HG03565 (cell line): ENCODE measurements around the gene AATF.

ENCODE experiments used
- ATAC-seq: cut with Tn5 transposase; IDR thresholded peaks from one replicate; pipeline ENCODE4 v1.9.1; 2021; ENCODE audit warnings: mild to moderate bottlenecking, moderate library complexity; ENCODE audit not compliant: unreplicated experiment

AATF gene

DNA sequence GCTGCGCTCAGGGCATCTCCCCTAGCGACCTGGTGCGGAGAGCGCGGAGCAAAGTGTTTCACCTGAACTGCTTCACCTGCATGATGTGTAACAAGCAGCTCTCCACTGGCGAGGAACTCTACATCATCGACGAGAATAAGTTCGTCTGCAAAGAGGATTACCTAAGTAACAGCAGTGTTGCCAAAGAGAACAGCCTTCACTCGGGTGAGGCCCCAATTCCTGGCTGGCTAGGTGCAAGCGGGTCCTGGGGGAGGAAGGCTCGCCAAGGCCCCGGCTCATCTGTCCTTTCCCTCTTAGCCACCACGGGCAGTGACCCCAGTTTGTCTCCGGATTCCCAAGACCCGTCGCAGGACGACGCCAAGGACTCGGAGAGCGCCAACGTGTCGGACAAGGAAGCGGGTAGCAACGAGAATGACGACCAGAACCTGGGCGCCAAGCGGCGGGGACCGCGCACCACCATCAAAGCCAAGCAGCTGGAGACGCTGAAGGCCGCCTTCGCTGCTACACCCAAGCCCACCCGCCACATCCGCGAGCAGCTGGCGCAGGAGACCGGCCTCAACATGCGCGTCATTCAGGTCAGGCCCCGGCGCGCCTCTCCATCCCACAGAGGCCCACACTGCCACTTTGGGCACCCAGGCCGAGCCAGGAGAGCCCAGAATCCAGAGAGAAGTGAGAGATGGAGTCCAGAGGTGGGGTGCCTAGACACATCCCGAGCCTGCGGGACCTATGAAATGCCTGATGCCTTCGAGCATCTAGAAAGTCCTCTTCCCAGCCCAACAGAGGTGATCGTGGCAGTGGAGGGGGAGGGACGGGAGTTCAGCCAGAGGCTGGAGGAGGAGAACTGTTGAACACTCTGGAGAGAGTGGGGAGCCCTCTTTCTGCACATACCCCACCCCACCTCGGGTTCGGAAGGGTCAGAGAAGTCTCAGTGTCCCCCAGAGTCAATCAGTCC, 8.2 kb upstream of the AATF start:
- ATAC-seq = no peak

DNA sequence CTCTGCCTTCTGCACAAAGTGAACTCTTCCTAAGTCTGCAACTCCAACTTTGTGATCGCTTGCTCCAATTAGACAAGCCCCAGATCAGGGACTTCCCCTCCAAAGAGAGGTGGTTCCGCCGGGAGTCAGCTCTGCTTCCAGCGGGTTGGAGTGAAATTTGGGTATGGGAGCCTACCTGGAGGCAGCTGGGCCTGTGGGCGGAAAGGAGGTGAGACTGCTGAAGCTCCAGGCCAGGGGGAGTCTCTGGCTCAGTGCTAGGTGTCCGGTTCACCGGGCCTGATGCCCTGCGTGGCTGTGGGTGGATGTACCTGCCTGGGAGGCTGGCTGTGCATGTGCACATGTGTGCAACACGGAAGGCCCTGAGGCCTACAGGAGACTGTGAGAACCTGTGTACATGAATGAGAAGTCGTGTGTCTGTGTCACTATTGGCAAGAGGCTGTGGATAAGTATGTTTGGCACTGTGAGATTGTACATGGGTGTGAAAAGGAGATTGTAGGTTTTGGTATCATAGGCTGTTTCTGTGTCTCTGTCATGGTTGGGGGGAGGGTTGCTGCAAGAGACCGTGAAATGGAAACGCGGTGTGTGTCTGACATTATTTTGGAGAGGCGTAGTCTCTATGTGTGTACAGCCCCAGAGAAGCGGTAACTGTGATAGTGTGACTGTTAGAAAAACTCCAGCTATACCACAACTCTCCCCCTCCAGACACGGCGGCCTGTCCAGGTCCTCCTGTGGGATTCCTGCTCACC, 7.3 kb upstream of the AATF start:
- ATAC-seq = no peak

GRCh38 chr17:36942019-36942599, 6.6 kb upstream of the AATF start:
- ATAC-seq = no peak

GRCh38 chr17:36942631-36943125, 6.1 kb upstream of the AATF start:
- no peak for ATAC-seq

DNA sequence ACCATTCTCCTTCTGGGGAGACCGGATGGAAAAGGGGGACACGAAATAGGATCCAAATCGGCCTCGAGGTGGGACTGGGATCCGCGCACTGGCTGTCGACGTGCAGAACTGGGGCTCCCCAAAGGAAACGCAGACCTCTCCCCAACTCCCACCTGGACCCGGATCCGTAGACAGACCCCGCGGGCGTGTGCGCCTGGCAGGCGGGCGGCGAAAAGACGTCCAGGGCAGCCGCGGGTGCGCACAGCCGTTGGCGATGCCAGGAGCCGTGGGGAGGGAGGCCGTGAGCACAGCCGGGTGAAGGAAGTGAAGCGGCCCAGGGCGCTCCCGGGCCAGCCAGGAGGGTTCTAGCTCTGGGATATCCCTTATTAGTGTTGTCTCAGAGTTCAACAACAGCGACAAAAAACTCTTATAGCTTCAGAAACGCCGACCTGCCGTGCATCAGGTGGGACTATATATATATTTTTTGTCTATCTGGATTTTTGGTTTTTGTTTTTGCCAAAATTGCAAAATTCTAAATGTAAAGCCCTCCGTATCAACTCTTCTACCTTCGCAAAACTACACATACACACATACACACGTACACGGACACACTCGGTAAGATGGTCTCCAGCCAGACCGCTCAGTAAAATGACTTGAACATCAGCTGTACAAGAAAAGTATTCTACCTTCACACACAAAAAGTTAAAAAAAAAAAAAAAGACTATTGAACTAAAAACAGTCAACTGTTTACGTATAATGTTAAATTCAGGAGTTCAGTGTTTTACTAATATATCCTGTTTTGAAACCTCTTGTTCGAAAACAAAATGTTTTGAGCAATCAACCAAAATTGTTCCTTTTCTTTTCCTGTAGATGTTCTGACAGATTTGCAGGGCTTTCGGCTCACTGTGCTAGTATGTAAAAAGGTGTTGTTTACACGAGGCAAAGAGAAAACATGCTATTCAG, 5.2 kb upstream of the AATF start:
- ATAC-seq = no peak

GRCh38 chr17:36944553-36944952, 4.2 kb upstream of the AATF start:
- no peak for ATAC-seq

DNA sequence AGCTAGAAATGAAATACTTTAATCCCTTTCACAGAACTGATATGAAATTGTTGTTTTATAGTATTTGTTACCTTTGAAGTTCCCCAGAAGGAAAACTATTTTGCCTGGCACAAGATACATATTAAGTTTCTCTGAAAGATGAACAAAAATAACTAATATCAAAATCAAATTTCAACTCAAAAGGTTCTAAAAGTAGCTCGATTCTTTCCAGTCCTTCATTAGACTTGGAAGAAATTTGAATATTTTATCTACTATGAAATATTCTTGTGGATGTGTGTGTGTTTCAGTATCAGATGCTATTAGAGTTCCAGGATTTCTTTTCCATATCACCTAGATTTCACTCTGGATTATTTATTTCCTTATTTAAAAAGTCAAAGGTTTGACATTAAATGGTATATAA, 3.6 kb upstream of the AATF start:
- ATAC-seq = no peak

GRCh38 chr17:36945959-36946725, 2.6 kb upstream of the AATF start:
- no peak for ATAC-seq

DNA sequence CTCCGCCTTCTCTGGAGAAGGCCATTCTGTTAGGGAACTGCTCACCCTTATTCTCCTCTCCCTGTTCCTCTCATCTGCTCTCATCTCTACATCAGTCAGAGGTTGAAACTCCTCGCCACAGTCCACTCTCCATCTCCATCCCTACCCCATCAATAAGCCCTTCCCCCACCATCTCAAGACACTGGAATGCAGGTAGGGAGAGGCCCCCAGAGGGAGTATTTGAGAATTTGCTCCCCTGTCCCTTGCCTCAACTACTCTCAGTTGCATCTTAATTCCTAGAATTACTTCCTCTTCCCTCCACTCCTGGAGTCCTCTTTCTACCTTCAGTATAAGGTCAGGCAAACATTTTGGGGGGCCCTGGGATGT, 2.0 kb upstream of the AATF start:
- ATAC-seq = no peak

GRCh38 chr17:36947922-36948716, 635 bp upstream of the AATF start:
- ATAC-seq = no peak

DNA sequence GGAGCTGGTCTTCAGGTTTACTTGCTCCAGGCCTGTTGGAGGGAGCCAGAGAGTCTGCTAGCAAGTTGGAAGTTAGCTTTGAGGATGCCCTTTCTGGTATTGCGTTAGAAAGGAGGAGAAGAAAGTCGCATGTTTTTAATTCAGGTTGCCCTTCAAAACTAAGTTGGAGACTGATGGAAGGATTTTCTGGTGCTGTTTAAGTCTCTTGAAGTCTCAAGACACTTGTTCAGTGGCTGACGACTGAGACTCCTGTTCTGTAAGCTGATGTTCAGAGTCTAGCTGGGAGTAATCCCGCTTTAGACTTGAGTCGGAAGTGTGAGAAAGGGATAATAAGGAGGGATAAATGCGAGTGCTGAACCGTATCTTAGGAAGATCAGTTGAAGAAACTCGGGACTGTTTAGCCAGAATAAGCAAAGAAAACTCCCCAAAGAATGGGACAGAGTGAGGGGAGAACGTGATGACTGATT, 740 bp downstream of the AATF start:
- no peak for ATAC-seq

- ATAC-seq = no peak
Measured at GRCh38 chr17:36950027-36950426, 1.3 kb downstream of the AATF start.

GRCh38 chr17:36951084-36951789, 2.5 kb downstream of the AATF start:
- no peak for ATAC-seq

GRCh38 chr17:36971508-36971907, 22.8 kb downstream of the AATF start:
- ATAC-seq = no peak

DNA sequence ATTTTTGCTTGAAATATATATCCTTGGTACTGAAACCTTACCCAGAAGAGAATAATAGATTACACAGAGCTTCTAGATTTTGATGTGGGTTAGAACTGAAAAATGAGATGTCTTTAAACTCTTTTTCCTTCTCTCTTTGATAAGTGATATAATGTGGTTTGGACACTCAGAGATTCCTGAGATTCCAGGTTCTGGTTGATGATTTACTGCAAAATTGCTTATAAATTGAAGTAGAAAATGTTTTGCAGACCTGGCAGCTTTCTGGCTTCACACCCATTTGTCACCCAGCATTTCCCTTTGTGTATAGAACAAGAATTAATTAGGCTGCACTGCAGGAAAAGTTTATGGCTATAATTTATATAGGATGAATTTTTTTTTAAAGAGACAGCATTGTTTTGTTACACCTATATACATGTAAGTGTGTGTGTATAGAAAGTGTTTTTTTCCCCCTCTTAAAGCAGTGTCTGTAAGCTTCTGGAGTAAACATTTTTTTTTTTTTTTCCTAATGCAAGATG, 23.5 kb downstream of the AATF start:
- no peak for ATAC-seq

GRCh38 chr17:36972905-36973304, 24.2 kb downstream of the AATF start:
- no peak for ATAC-seq

DNA sequence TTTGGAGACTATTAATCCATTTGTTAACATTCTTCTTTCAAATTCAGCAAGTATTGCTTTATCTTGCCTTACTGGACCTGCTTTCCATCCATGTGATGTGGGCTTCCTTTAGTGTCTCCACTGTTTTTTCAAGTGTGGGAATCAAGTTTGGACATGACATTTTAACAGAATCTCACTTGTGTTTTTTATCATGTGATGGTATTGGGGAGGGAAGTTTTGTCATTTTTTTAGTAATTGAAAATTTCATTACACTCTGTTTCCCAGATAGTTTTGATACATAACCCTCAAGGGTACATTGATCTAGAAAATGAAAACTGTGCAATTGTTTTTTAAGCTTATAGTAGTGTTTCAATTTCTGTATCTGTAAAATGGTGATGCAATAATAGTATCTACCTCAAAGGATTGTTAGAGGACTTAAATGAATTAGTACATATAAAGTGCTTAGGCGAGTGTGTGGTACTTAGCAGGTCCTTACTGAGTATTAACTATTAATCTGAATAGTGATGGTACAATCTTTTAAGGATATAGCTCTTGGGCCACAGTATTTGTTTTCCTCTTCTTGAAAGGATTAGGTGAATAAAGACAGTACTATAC, 27.3 kb downstream of the AATF start:
- no peak for ATAC-seq

- ATAC-seq = no peak
Measured at GRCh38 chr17:36977066-36977465, 28.3 kb downstream of the AATF start.
